Panc1 (cell line): ENCODE measurements around the gene HTR3C. TPM values are rescaled to one million over a fixed set of nuclear protein-coding genes. Genes with fewer than 3 reads are reported as not detected.

ENCODE experiments used
- ATAC-seq: fragments of 200-7000 bp; cut with Tn5 transposase; 2 replicates; pipeline ENCODE4 v1.9.1; 2020; ENCODE audit warnings: mild to moderate bottlenecking, moderate library complexity
- BruUV-seq: library from RNA; stranded (reverse); fragments of 400-500 nt; replicated peaks from 2 replicates; lab custom pipeline; 2021; lab: Mats Ljungman, UMichigan
- CTCF ChIA-PET: fragments of 300-600 bp; sonication (Branson Sonifier 250); formaldehyde crosslinking; loops from one replicate; lab custom pipeline; 2022; ENCODE audit warnings: antibody characterized with exemption; lab: Charles Lee
- POLR2A ChIA-PET: fragments of 300-600 bp; sonication (Branson Sonifier 250); formaldehyde crosslinking; loops from one replicate; lab custom pipeline; 2022; ENCODE audit warnings: antibody characterized with exemption; lab: Charles Lee
- DNase-seq: peaks from one replicate; pipeline ENCODE4 v3.0.0-alpha.2; 2010; ENCODE audit warnings: low read depth, low spot score
- H3K27ac ChIP-seq: 2 replicates; pipeline ENCODE4 v1.5.1; 2011; ENCODE audit warnings: mild to moderate bottlenecking, low read length, inconsistent platforms
- H3K27me3 ChIP-seq: fragments of 200-500 bp; sonication (Bioruptor generic); 2 replicates; pipeline ENCODE4 v1.6.0; 2014; ENCODE audit warnings: low read length, inconsistent platforms; ENCODE audit not compliant: control insufficient read depth, insufficient read depth
- H3K36me3 ChIP-seq: fragments of 200-500 bp; sonication (Bioruptor generic); 2 replicates; pipeline ENCODE4 v1.5.1; 2014; ENCODE audit warnings: inconsistent platforms, mild to moderate bottlenecking, low read length, moderate library complexity; ENCODE audit not compliant: control insufficient read depth, insufficient read depth
- H3K4me1 ChIP-seq: 2 replicates; pipeline ENCODE4 v1.5.1; 2011; ENCODE audit warnings: inconsistent platforms, mild to moderate bottlenecking, low read length, moderate library complexity; ENCODE audit not compliant: control insufficient read depth, insufficient read depth
- H3K4me3 ChIP-seq, 2 experiments: 2 replicates each; pipeline ENCODE4 v1.5.1; 2011 to 2012; ENCODE audit warnings: low read depth in 2 of 2, low read length in 2 of 2, mild to moderate bottlenecking in 2 of 2, inconsistent platforms in 1 of 2, moderate library complexity in 1 of 2
- H3K9me3 ChIP-seq: fragments of 200-500 bp; sonication (Bioruptor generic); 2 replicates; pipeline ENCODE4 v1.5.1; 2014; ENCODE audit warnings: low read depth, mild to moderate bottlenecking, inconsistent platforms, low read length, moderate library complexity; ENCODE audit not compliant: control insufficient read depth, insufficient read depth
- POLR2AphosphoS5 ChIP-seq: IDR thresholded peaks from 2 replicates; pipeline ENCODE4 v1.6.1; 2012; ENCODE audit warnings: mild to moderate bottlenecking, low read depth, low read length, moderate library complexity
- SIN3A ChIP-seq: IDR thresholded peaks from 2 replicates; pipeline ENCODE4 v1.6.1; 2012; ENCODE audit warnings: low read depth, mild to moderate bottlenecking, low read length, moderate library complexity, borderline replicate concordance; ENCODE audit not compliant: insufficient read depth
- TCF7L2 ChIP-seq: IDR thresholded peaks from 2 replicates; pipeline ENCODE4 v1.6.1; 2011; ENCODE audit warnings: mild to moderate bottlenecking, low read depth, low read length, inconsistent platforms
- in situ Hi-C: cut with HindIII; loops from 2 replicates; pipeline ENCODE4 v1.10.0; 2016; ENCODE audit warnings: low sequenced_read_pairs, low pct_unique_long_range_greater_than_20kb
- intact Hi-C: fragments of 100-400 bp; cut with micrococcal nuclease; formaldehyde crosslinking; loops from one replicate; pipeline ENCODE4 v1.10.0; 2022; ENCODE audit not compliant: unreplicated experiment
- total RNA-seq: library from RNA; stranded (reverse); gene quantifications from one replicate; pipeline ENCODE4 v1.2.1, GENCODE V29; 2021; ENCODE audit not compliant: unreplicated experiment
- TF ChIP-seq, protein P1 (sequence below): fragments of 450-650 bp; IDR thresholded peaks from 2 replicates; pipeline ENCODE4 v1.5.1; 2017; ENCODE audit warnings: mild to moderate bottlenecking
- TF ChIP-seq, protein P2 (sequence below), 2 experiments: IDR thresholded peaks; 2 replicates each; pipeline ENCODE4 v1.6.1; 2011 to 2012; ENCODE audit warnings: low read depth in 2 of 2, control low read depth in 1 of 2, low read length in 1 of 2, mild to moderate bottlenecking in 1 of 2, moderate library complexity in 1 of 2; ENCODE audit not compliant: insufficient read depth in 1 of 2

Gene HTR3C
- total RNA-seq, 1 experiment from 2014 or later: not detected

DNA sequence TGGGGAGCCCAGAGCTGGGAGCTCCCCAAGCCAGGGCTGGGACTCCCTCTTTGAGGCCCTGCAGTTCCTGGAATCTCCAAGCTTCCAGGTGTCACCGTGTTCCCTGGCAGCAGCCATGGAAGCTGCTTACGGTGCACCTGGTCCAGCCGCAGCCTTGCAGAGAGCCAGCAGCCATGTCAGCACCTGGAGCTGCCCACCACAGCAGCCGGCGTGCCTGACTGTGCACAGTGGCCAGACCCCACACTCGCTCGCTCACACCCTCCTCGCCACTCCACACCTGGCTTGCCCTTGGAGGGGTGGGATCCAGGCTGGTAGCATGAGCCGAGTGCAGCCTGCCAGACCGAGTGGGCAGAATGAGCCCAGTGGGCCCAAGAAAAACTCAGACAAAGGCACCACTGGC lies 29.2 kb downstream of the HTR3C start:
- H3K36me3 ChIP-seq: no peaks in the 10 kb centered on the region
- CTCF ChIA-PET: no interaction called here
- in situ Hi-C loops (no loop called here), intact Hi-C loops (no loop called here)
- H3K9me3 ChIP-seq: no peaks in the 10 kb centered on the region
- H3K27ac ChIP-seq: no peak overlapping the region
- no peaks in the 10 kb centered on the region for H3K27me3 ChIP-seq
- H3K4me1 ChIP-seq: no peaks in the 10 kb centered on the region
- BruUV-seq: no TSS peak
- TF ChIP-seq, protein P1, sequence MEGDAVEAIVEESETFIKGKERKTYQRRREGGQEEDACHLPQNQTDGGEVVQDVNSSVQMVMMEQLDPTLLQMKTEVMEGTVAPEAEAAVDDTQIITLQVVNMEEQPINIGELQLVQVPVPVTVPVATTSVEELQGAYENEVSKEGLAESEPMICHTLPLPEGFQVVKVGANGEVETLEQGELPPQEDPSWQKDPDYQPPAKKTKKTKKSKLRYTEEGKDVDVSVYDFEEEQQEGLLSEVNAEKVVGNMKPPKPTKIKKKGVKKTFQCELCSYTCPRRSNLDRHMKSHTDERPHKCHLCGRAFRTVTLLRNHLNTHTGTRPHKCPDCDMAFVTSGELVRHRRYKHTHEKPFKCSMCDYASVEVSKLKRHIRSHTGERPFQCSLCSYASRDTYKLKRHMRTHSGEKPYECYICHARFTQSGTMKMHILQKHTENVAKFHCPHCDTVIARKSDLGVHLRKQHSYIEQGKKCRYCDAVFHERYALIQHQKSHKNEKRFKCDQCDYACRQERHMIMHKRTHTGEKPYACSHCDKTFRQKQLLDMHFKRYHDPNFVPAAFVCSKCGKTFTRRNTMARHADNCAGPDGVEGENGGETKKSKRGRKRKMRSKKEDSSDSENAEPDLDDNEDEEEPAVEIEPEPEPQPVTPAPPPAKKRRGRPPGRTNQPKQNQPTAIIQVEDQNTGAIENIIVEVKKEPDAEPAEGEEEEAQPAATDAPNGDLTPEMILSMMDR: no peak
- TF ChIP-seq SIN3A (no peak), POLR2AphosphoS5 (no peak), TCF7L2 (no peak)
- TF ChIP-seq, protein P2, sequence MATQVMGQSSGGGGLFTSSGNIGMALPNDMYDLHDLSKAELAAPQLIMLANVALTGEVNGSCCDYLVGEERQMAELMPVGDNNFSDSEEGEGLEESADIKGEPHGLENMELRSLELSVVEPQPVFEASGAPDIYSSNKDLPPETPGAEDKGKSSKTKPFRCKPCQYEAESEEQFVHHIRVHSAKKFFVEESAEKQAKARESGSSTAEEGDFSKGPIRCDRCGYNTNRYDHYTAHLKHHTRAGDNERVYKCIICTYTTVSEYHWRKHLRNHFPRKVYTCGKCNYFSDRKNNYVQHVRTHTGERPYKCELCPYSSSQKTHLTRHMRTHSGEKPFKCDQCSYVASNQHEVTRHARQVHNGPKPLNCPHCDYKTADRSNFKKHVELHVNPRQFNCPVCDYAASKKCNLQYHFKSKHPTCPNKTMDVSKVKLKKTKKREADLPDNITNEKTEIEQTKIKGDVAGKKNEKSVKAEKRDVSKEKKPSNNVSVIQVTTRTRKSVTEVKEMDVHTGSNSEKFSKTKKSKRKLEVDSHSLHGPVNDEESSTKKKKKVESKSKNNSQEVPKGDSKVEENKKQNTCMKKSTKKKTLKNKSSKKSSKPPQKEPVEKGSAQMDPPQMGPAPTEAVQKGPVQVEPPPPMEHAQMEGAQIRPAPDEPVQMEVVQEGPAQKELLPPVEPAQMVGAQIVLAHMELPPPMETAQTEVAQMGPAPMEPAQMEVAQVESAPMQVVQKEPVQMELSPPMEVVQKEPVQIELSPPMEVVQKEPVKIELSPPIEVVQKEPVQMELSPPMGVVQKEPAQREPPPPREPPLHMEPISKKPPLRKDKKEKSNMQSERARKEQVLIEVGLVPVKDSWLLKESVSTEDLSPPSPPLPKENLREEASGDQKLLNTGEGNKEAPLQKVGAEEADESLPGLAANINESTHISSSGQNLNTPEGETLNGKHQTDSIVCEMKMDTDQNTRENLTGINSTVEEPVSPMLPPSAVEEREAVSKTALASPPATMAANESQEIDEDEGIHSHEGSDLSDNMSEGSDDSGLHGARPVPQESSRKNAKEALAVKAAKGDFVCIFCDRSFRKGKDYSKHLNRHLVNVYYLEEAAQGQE (IDR thresholded peaks at IDR 0.05; ENCODE audit: insufficient read depth in 1 of 2, low read depth in 2 of 2, low read length in 1 of 2): no peak
- H3K4me3 ChIP-seq: no peak overlapping the region
- ATAC-seq (no peak), DNase-seq (no peak)
- POLR2A ChIA-PET: no interaction called here

DNA sequence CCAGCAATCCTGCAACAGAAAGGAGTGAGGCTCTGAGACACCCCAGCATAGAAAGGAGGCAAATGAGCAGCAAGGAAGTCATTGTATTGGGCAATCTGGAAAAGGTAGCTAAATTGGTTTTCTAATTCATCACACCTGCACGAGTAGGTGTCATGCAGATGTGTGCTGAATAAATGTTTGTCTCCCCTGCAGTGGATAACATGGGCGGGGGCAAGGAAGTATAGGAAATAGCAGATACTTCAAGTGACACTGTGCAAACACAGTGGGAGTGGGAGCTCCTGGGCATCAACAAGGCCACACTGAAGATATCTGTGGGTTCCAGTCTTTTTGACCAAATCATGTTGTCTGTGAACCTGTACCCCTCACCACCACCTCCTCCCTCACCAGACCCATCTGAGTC lies 29.6 kb downstream of the HTR3C start:
- CTCF ChIA-PET: no interaction called here
- TF ChIP-seq, protein P2 (IDR thresholded peaks at IDR 0.05; ENCODE audit: insufficient read depth in 1 of 2, low read depth in 2 of 2, low read length in 1 of 2): no peak
- TF ChIP-seq SIN3A: no peak
- TF ChIP-seq, protein P1: no peak
- no peak for TF ChIP-seq TCF7L2
- no peak for TF ChIP-seq POLR2AphosphoS5
- 0 out of 2 replicates have a peak, but pooled peaks have one; percentile 9 for ATAC-seq
- H3K4me3 ChIP-seq: no peak overlapping the region
- DNase-seq: no peak
- H3K27me3 ChIP-seq: no peaks in the 10 kb centered on the region
- no peaks in the 10 kb centered on the region for H3K9me3 ChIP-seq
- no peaks in the 10 kb centered on the region for H3K36me3 ChIP-seq
- no TSS peak for BruUV-seq
- H3K27ac ChIP-seq: no peak overlapping the region
- H3K4me1 ChIP-seq: no peaks in the 10 kb centered on the region
- in situ Hi-C loops (no loop called here), intact Hi-C loops (no loop called here)
- POLR2A ChIA-PET: no interaction called here
